AG04449 (cell line): ENCODE results near the gene GRK1.

Source experiments
- CTCF ChIA-PET: fragments of 350-600 bp; formaldehyde crosslinking; extraction: SDS; loops from one replicate; lab custom pipeline; 2021; ENCODE audit warnings: antibody characterized with exemption; lab: Yijun Ruan, JAX
- POLR2A ChIA-PET: fragments of 400-600, 350-600 bp; formaldehyde crosslinking; extraction: SDS; loops from one replicate; lab custom pipeline; 2020; ENCODE audit warnings: antibody characterized with exemption, inconsistent platforms; lab: Yijun Ruan, JAX
- DNase-seq: peaks from one replicate; pipeline ENCODE4 v3.0.0-alpha.2; 2010; ENCODE audit warnings: low read depth, low spot score
- H3K4me3 ChIP-seq: 2 replicates; pipeline ENCODE4 v1.5.1; 2011; ENCODE audit warnings: low read depth, mild to moderate bottlenecking, control low read depth, low read length
- CTCF ChIP-seq: IDR thresholded peaks from one replicate; pipeline ENCODE4 v1.5.1; 2011; ENCODE audit warnings: mild to moderate bottlenecking, moderate library complexity, low read length, control low read depth, inconsistent platforms; ENCODE audit not compliant: insufficient read depth; ENCODE audit errors: missing control alignments

GRK1 gene

GRCh38 chr13:113784645-113785024 lies 117.6 kb downstream of the GRK1 start:
- H3K4me3 ChIP-seq: no peak overlapping the region
- no peak for DNase-seq
- no peak for TF ChIP-seq CTCF
- CTCF ChIA-PET: no interaction called here
- POLR2A ChIA-PET: interaction anchor here (1.7 kb wide), 1 partner anchor 17 kb away, joined by 7 read pairs; no protein-coding TSS in a partner anchor

- peak; percentile 26 for DNase-seq
- CTCF ChIA-PET: no interaction called here
- no peak for TF ChIP-seq CTCF
- no peak overlapping the region for H3K4me3 ChIP-seq
- POLR2A ChIA-PET: interaction anchor here (1.7 kb wide), 1 partner anchor 17 kb away, joined by 7 read pairs; no protein-coding TSS in a partner anchor
These were observed 118.3 kb downstream of the GRK1 start for GRCh38 chr13:113785051-113786010.

- CTCF ChIA-PET: no interaction called here
- no peak overlapping the region for H3K4me3 ChIP-seq
- no peak for DNase-seq
- no peak for TF ChIP-seq CTCF
- POLR2A ChIA-PET: no interaction called here
These were observed 119.3 kb downstream of the GRK1 start for GRCh38 chr13:113786262-113786841.
